ENCODE data around the gene SGCD. TPM values are rescaled to one million over a fixed set of nuclear protein-coding genes. Genes with fewer than 3 reads are reported as not detected.

Gene SGCD
- total and polyA plus RNA-seq, 8 donors = 0.58 to 55.8 (median 2.8) TPM

DNA sequence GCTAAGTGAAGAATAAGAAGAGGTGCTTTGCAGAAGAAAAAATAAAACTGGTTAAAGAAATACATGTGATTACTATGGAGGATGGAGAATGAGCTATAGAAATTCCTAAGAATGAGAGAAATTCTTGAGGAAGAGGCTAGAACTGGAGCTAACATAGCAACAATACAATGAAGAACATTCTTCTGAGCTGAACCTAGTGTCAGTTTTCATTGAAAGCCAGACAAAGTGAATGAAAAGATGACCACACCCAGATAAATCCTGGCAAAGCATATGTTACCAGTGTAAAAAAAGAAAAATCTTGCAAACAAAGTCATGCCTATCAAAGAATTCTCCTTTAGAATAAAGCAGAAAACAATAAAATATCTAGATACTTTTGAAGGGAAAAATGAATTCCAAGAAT lies 39.6 kb downstream of the SGCD start:
- no peak for DNase-seq
- H3K27ac ChIP-seq = no peak overlapping the region
- intact Hi-C loops (cut with DNase I; ENCODE audit: low total_unique reads) = no loop called here
- TF ChIP-seq POLR2A (IDR thresholded peaks at IDR 0.05) = no peak
- H3K4me1 ChIP-seq = no peaks in the 10 kb centered on the region
- H3K9me3 ChIP-seq = no peaks in the 10 kb centered on the region
- no peaks in the 10 kb centered on the region for H3K27me3 ChIP-seq
- H3K36me3 ChIP-seq = no peaks in the 10 kb centered on the region
- H3K4me3 ChIP-seq = no peak overlapping the region

DNA sequence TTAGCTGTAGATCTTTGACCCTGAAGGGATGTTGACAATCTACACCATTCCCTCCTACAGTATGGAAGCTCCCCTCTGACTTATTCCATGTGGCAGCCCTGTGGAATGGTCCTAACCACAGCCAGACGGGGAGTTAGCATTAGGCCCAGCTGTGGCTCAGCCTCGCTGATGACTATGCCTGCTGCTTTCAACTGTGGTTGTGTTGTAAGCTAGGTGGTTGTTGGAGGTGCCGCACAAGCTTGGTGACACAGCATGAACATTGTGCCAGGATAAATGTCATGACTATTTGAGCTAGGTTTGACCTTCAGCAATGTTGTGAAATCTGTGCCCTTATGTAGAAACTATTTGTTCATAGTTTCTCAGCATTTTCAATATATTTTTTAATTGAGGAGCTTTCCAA lies 40.6 kb downstream of the SGCD start:
- Histone ChIP-seq H3K27me3 (no peaks in the 10 kb centered on the region), H3K36me3 (no peaks in the 10 kb centered on the region), H3K27ac (no peak overlapping the region), H3K4me3 (no peak overlapping the region), H3K4me1 (no peaks in the 10 kb centered on the region), H3K9me3 (no peaks in the 10 kb centered on the region)
- no peak for DNase-seq
- intact Hi-C loops (cut with DNase I; ENCODE audit: low total_unique reads) = no loop called here
- 52 to 96% (median 73%) methylated on average over 3 of the region's 3 CpGs for WGBS, 5 donors
- peak in 1 of 3 donors; percentile 37 for TF ChIP-seq POLR2AphosphoS5 (IDR thresholded peaks at IDR 0.05)
- TF ChIP-seq POLR2A (IDR thresholded peaks at IDR 0.05) = no peak

GRCh38 chr5:156375895-156376495 lies 49.0 kb downstream of the SGCD start:
- no peak for DNase-seq
- 35 to 68% (median 48%) methylated on average over 3 of the region's 3 CpGs for WGBS, 5 donors
- no peaks in the 10 kb centered on the region for H3K9me3 ChIP-seq
- intact Hi-C loops (cut with DNase I; ENCODE audit: low total_unique reads) = no loop called here
- H3K36me3 ChIP-seq = no peaks in the 10 kb centered on the region
- H3K27me3 ChIP-seq = no peaks in the 10 kb centered on the region
- TF ChIP-seq POLR2AphosphoS5 (IDR thresholded peaks at IDR 0.05) = no peak
- TF ChIP-seq, protein P1, sequence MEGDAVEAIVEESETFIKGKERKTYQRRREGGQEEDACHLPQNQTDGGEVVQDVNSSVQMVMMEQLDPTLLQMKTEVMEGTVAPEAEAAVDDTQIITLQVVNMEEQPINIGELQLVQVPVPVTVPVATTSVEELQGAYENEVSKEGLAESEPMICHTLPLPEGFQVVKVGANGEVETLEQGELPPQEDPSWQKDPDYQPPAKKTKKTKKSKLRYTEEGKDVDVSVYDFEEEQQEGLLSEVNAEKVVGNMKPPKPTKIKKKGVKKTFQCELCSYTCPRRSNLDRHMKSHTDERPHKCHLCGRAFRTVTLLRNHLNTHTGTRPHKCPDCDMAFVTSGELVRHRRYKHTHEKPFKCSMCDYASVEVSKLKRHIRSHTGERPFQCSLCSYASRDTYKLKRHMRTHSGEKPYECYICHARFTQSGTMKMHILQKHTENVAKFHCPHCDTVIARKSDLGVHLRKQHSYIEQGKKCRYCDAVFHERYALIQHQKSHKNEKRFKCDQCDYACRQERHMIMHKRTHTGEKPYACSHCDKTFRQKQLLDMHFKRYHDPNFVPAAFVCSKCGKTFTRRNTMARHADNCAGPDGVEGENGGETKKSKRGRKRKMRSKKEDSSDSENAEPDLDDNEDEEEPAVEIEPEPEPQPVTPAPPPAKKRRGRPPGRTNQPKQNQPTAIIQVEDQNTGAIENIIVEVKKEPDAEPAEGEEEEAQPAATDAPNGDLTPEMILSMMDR (IDR thresholded peaks at IDR 0.05) = no peak
- no peak for TF ChIP-seq EP300 (IDR thresholded peaks at IDR 0.05)
- no peak for TF ChIP-seq POLR2A (IDR thresholded peaks at IDR 0.05)
- no peak overlapping the region for H3K4me3 ChIP-seq
- H3K4me1 ChIP-seq = no peaks in the 10 kb centered on the region
- H3K27ac ChIP-seq = no peak overlapping the region

DNA sequence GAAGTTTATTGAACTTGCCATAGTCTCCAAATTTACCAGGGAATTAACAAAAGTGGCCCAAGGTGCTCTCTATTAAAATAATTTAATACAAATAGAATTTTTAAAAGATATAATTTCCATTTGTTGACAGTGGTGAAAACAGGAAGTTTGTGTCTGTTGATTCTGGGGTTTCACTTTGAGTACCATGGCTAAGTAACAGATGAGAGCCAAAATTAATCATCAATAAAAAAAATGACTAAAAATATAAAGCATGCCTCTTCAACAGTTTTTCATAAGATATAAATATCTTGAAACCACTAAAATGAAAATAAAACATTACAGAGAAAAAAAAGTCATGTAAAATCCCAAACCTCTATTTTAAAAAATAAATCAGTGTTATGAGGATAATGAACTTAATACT lies 49.8 kb downstream of the SGCD start:
- no peaks in the 10 kb centered on the region for H3K9me3 ChIP-seq
- no peak for DNase-seq
- intact Hi-C loops (cut with DNase I; ENCODE audit: low total_unique reads) = no loop called here
- no peaks in the 10 kb centered on the region for H3K27me3 ChIP-seq
- H3K4me1 ChIP-seq = no peaks in the 10 kb centered on the region
- no peak overlapping the region for H3K27ac ChIP-seq
- no peak overlapping the region for H3K4me3 ChIP-seq
- H3K36me3 ChIP-seq = no peaks in the 10 kb centered on the region
- TF ChIP-seq, protein P1 (IDR thresholded peaks at IDR 0.05) = no peak
- TF ChIP-seq POLR2A (IDR thresholded peaks at IDR 0.05) (no peak), EP300 (IDR thresholded peaks at IDR 0.05) (no peak), POLR2AphosphoS5 (IDR thresholded peaks at IDR 0.05) (no peak)

DNA sequence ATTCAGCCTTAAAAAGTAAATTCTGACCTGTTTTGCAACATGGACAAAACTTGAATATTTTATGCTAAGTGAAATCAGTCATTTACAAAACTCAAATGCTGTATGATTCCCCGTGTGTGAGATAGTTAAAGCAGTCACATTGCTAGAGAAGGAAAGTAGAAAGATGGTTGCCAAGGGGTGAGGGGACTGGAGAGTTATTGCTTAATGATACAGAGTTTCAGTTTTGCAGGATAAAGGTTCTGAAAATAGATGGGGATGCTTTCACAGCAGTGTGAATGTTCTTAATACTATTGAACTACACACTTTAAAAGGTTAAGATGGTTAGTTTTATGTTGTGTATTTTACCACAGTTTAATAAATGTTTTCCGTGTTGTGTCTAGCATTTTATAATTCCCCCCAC lies 51.2 kb downstream of the SGCD start:
- no peak overlapping the region for H3K4me3 ChIP-seq
- no peaks in the 10 kb centered on the region for H3K36me3 ChIP-seq
- no peaks in the 10 kb centered on the region for H3K27me3 ChIP-seq
- no peaks in the 10 kb centered on the region for H3K4me1 ChIP-seq
- H3K9me3 ChIP-seq = no peaks in the 10 kb centered on the region
- intact Hi-C loops (cut with DNase I; ENCODE audit: low total_unique reads) = no loop called here
- 70 to 81% (median 78%) methylated on average over 2 of the region's 2 CpGs for WGBS, 5 donors
- DNase-seq = no peak
- H3K27ac ChIP-seq = no peak overlapping the region
- TF ChIP-seq POLR2A (IDR thresholded peaks at IDR 0.05) = no peak
- TF ChIP-seq, protein P1 (IDR thresholded peaks at IDR 0.05) = no peak
- no peak for TF ChIP-seq POLR2AphosphoS5 (IDR thresholded peaks at IDR 0.05)
- TF ChIP-seq EP300 (IDR thresholded peaks at IDR 0.05) = no peak

Measured in stomach (tissue), 9 donors.